WTC11 (cell line): Measurements from ENCODE around the gene ATXN10. TPM values are rescaled to one million over a fixed set of nuclear protein-coding genes. Genes with fewer than 3 reads are reported as not detected.

Source experiments
- ATAC-seq: fragments of 200-7000 bp; cut with Tn5 transposase; 2 replicates; pipeline ENCODE4 v1.10.0; 2021; ENCODE audit warnings: mild to moderate bottlenecking, moderate library complexity
- CTCF ChIA-PET: fragments of 300-600 bp; sonication (Branson Sonifier 250); formaldehyde crosslinking; loops from one replicate; lab custom pipeline; 2021; ENCODE audit warnings: antibody characterized with exemption; lab: Charles Lee
- POLR2A ChIA-PET: fragments of 350-600 bp; sonication (Branson Sonifier 250); formaldehyde crosslinking; loops from one replicate; lab custom pipeline; 2021; ENCODE audit warnings: antibody characterized with exemption; lab: Charles Lee
- DNase-seq: peaks from one replicate; pipeline ENCODE4 v3.0.0; 2021; ENCODE audit warnings: low spot score
- H3K27ac Mint-ChIP-seq: 2 replicates; pipeline ENCODE4 v1.8.0; 2021; ENCODE audit warnings: mixed read lengths
- H3K27me3 Mint-ChIP-seq: 2 replicates; pipeline ENCODE4 v1.8.0; 2021; ENCODE audit warnings: low read depth, mild to moderate bottlenecking, moderate library complexity, mixed read lengths
- H3K36me3 Mint-ChIP-seq: 2 replicates; pipeline ENCODE4 v1.8.0; 2021; ENCODE audit warnings: mixed read lengths
- H3K4me1 Mint-ChIP-seq: 2 replicates; pipeline ENCODE4 v1.8.0; 2022; ENCODE audit warnings: mixed read lengths
- H3K4me3 Mint-ChIP-seq: 2 replicates; pipeline ENCODE4 v1.8.0; 2021; ENCODE audit warnings: mild to moderate bottlenecking, moderate library complexity, mixed read lengths
- H3K9me3 Mint-ChIP-seq: 2 replicates; pipeline ENCODE4 v1.8.0; 2021; ENCODE audit warnings: mixed read lengths
- ATF3 ChIP-seq: sonication (generic); formaldehyde crosslinking; conservative IDR thresholded peaks from 2 replicates; pipeline ENCODE4 v1.8.1; 2022; ENCODE audit warnings: mild to moderate bottlenecking, missing genetic modification reagents
- CREB1 ChIP-seq: sonication (generic); formaldehyde crosslinking; IDR thresholded peaks from 2 replicates; pipeline ENCODE4 v1.8.0; 2023; ENCODE audit warnings: mild to moderate bottlenecking, missing genetic modification reagents
- GRHL2 ChIP-seq: fragments of 250-450 bp; sonication (Bioruptor Pico); IDR thresholded peaks from 2 replicates; pipeline ENCODE4 v1.8.0; 2022; ENCODE audit warnings: mild to moderate bottlenecking, moderate library complexity; ENCODE audit not compliant: insufficient replicate concordance, severe bottlenecking
- GTF2I ChIP-seq: fragments of 250-450 bp; sonication (Bioruptor Pico); conservative IDR thresholded peaks from 2 replicates; pipeline ENCODE4 v1.4.0; 2021; ENCODE audit warnings: mild to moderate bottlenecking
- IRF2 ChIP-seq: sonication (generic); formaldehyde crosslinking; IDR thresholded peaks from 2 replicates; pipeline ENCODE4 v1.8.0; 2022; ENCODE audit warnings: low read depth, missing genetic modification reagents, borderline replicate concordance
- MYBL2 ChIP-seq: sonication (generic); formaldehyde crosslinking; IDR thresholded peaks from 2 replicates; pipeline ENCODE4 v1.8.1; 2023; ENCODE audit warnings: mild to moderate bottlenecking, moderate library complexity, missing genetic modification reagents
- NR1H2 ChIP-seq: sonication (generic); formaldehyde crosslinking; IDR thresholded peaks from 2 replicates; pipeline ENCODE4 v1.9.0; 2021; ENCODE audit warnings: mild to moderate bottlenecking, moderate library complexity, missing genetic modification reagents
- NR3C1 ChIP-seq: sonication (generic); formaldehyde crosslinking; conservative IDR thresholded peaks from 2 replicates; pipeline ENCODE4 v1.8.1; 2023; ENCODE audit warnings: low read depth, mild to moderate bottlenecking, missing genetic modification reagents
- SOX15 ChIP-seq: fragments of 250-450 bp; sonication (Bioruptor Pico); IDR thresholded peaks from 2 replicates; pipeline ENCODE4 v1.9.0; 2021; ENCODE audit warnings: mild to moderate bottlenecking
- STAT6 ChIP-seq: sonication (generic); formaldehyde crosslinking; conservative IDR thresholded peaks from 2 replicates; pipeline ENCODE4 v1.8.1; 2023; ENCODE audit warnings: mild to moderate bottlenecking, low read depth, missing genetic modification reagents, moderate library complexity
- ZNF281 ChIP-seq: sonication (generic); formaldehyde crosslinking; IDR thresholded peaks from 2 replicates; pipeline ENCODE4 v1.8.0; 2023; ENCODE audit warnings: mild to moderate bottlenecking, missing genetic modification reagents
- ZNF532 ChIP-seq: fragments of 250-450 bp; sonication (Bioruptor Pico); IDR thresholded peaks from 2 replicates; pipeline ENCODE4 v1.9.0; 2021; ENCODE audit warnings: mild to moderate bottlenecking, borderline replicate concordance
- total RNA-seq: library from RNA; stranded (reverse); gene quantifications from 3 replicates; pipeline ENCODE4 v1.2.3, GENCODE V29; 2021
- TF ChIP-seq, protein P1 (sequence below): sonication (generic); formaldehyde crosslinking; IDR thresholded peaks from 2 replicates; pipeline ENCODE4 v1.8.1; 2023; ENCODE audit warnings: mild to moderate bottlenecking, missing genetic modification reagents, borderline replicate concordance
- TF ChIP-seq, protein P2 (sequence below): fragments of 250-450 bp; sonication (Bioruptor Pico); IDR thresholded peaks from 2 replicates; pipeline ENCODE4 v1.9.0; 2021; ENCODE audit warnings: moderate library complexity, mild to moderate bottlenecking, inconsistent platforms, borderline replicate concordance
- TF ChIP-seq, protein P3 (sequence below): sonication (generic); formaldehyde crosslinking; IDR thresholded peaks from 2 replicates; pipeline ENCODE4 v1.8.1; 2023; ENCODE audit warnings: mild to moderate bottlenecking, missing genetic modification reagents, moderate library complexity
- TF ChIP-seq, protein P4 (sequence below): fragments of 250-450 bp; sonication (Bioruptor Pico); conservative IDR thresholded peaks from 2 replicates; pipeline ENCODE4 v1.9.0; 2021; ENCODE audit warnings: mild to moderate bottlenecking

The ATXN10 gene
- total RNA-seq, 1 experiment from 2014 or later = 185 TPM

DNA sequence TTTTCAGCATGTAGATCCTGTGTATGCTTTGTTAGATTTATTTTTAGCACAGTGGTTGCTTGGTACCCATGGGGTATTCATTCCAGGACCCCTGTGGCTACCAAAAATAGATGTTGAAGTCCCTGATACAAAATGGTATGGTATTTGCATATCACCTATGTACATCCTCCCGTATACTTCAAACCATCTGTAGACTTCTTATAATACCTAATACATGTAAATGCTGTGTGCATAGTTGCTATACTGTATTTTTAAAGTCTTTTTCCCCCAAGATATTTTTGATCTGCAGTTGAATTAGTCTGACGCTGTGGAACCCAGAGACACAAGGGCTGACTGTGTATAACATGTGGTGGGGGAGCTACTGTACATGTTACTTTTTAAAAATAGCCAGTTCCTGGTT lies 101.1 kb downstream of the ATXN10 start (continued):
- TF ChIP-seq, protein P1, sequence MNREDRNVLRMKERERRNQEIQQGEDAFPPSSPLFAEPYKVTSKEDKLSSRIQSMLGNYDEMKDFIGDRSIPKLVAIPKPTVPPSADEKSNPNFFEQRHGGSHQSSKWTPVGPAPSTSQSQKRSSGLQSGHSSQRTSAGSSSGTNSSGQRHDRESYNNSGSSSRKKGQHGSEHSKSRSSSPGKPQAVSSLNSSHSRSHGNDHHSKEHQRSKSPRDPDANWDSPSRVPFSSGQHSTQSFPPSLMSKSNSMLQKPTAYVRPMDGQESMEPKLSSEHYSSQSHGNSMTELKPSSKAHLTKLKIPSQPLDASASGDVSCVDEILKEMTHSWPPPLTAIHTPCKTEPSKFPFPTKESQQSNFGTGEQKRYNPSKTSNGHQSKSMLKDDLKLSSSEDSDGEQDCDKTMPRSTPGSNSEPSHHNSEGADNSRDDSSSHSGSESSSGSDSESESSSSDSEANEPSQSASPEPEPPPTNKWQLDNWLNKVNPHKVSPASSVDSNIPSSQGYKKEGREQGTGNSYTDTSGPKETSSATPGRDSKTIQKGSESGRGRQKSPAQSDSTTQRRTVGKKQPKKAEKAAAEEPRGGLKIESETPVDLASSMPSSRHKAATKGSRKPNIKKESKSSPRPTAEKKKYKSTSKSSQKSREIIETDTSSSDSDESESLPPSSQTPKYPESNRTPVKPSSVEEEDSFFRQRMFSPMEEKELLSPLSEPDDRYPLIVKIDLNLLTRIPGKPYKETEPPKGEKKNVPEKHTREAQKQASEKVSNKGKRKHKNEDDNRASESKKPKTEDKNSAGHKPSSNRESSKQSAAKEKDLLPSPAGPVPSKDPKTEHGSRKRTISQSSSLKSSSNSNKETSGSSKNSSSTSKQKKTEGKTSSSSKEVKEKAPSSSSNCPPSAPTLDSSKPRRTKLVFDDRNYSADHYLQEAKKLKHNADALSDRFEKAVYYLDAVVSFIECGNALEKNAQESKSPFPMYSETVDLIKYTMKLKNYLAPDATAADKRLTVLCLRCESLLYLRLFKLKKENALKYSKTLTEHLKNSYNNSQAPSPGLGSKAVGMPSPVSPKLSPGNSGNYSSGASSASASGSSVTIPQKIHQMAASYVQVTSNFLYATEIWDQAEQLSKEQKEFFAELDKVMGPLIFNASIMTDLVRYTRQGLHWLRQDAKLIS (CRISPR knock-in tag) = no peak
- TF ChIP-seq CREB1 (CRISPR knock-in tag) (no peak), MYBL2 (CRISPR knock-in tag) (no peak)

- ATAC-seq (no peak), DNase-seq (no peak)
- H3K27me3 Mint-ChIP-seq = no peaks in the 10 kb centered on the region
- H3K4me1 Mint-ChIP-seq = peaks cover 43% of the 10 kb centered on the region
- ChIA-PET POLR2A (no interaction called here), CTCF (no interaction called here)
- no peaks in the 10 kb centered on the region; the same call in 1 of the 2 replicates for H3K9me3 Mint-ChIP-seq
- peaks cover 11% of the 10 kb centered on the region for H3K36me3 Mint-ChIP-seq
- no peak overlapping the region for H3K4me3 Mint-ChIP-seq
- H3K27ac Mint-ChIP-seq = peak overlapping the region; percentile 51; the same call in 1 of the 2 replicates
- no peak for TF ChIP-seq GTF2I (CRISPR knock-in tag)
- no peak for TF ChIP-seq NR1H2 (CRISPR knock-in tag)
- TF ChIP-seq GRHL2 (CRISPR knock-in tag) = no peak
- TF ChIP-seq, protein P2, sequence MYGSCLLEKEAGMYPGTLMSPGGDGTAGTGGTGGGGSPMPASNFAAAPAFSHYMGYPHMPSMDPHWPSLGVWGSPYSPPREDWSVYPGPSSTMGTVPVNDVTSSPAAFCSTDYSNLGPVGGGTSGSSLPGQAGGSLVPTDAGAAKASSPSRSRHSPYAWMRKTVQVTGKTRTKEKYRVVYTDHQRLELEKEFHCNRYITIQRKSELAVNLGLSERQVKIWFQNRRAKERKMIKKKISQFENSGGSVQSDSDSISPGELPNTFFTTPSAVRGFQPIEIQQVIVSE (CRISPR knock-in tag) = no peak
- no peak for TF ChIP-seq SOX15
- TF ChIP-seq NR3C1 = no peak
- TF ChIP-seq, protein P3, sequence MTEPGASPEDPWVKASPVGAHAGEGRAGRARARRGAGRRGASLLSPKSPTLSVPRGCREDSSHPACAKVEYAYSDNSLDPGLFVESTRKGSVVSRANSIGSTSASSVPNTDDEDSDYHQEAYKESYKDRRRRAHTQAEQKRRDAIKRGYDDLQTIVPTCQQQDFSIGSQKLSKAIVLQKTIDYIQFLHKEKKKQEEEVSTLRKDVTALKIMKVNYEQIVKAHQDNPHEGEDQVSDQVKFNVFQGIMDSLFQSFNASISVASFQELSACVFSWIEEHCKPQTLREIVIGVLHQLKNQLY (CRISPR knock-in tag) = no peak
- TF ChIP-seq ATF3 (CRISPR knock-in tag) = no peak
- no peak for TF ChIP-seq IRF2
- TF ChIP-seq STAT6 (CRISPR knock-in tag) = no peak
- TF ChIP-seq, protein P4, sequence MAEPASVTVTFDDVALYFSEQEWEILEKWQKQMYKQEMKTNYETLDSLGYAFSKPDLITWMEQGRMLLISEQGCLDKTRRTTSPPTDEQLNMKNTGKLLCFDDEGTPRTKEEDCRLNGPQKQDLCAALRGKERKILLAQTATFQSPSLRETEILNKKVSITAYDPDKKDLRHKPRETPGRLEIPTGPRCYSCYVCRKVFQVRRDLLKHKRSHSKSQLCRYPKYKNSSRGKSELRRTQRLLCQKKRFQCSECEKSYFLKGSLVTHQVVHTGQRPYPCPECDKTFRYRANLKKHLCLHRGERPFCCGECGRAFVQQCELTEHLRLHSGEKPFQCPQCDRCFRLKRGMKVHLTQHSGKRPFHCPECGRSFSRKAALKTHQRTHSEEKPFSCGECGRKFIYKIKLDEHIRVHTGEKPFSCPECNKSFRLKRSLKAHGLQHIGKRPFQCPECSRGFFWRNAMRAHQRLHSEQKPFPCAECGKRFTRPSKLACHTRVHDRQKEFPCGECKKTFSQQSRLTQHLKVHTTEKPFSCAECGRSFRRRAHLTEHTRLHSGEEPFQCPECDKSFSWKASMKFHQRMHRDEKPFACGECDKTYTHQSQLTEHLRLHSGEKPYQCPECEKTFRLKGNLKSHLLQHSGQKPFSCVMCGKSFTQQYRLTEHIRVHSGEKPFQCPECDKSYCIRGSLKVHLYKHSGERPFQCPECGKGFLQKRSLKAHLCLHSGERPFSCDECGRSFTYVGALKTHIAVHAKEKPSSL (CRISPR knock-in tag) = no peak
- no peak for TF ChIP-seq ZNF532 (CRISPR knock-in tag)
- TF ChIP-seq ZNF281 (CRISPR knock-in tag) = no peak
Observed at GRCh38 chr22:45774001-45774670, 102.5 kb downstream of the ATXN10 start.
